SK-N-MC (cell line): ENCODE results near the gene S100A1.

Experiments used
- EZH2 ChIP-seq: fragments of 200-600 bp; sonication (generic); IDR thresholded peaks from one replicate; pipeline ENCODE4 v1.6.1; 2017; ENCODE audit warnings: antibody characterized with exemption
- POLR2AphosphoS5 ChIP-seq: IDR thresholded peaks from 2 replicates; pipeline ENCODE4 v1.6.1; 2012; ENCODE audit warnings: mild to moderate bottlenecking, low read depth, low read length, borderline replicate concordance

DNA sequence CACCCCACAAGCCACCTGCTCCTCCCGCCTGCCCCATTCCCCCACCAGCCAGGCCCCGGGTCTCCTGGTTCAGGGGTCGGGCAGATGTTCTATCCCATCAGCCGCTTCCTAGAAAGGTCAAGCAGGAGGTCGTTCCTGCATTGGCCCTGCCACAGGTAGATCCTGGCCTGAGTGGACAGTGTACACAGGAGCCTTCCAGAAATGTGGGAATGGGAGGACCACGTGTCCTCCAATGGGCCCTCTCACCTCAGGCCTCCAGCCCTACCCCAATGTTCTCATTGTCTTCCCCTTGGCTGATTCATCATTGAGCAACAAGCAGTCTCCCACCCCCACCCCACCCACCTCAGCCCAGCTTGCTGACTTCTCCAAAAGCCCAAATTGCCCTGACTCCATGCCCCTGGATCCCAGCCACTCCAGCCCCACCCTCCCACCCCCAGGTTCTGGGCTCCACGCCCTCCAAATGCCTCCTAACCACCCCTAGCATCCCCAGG lies 17.4 kb upstream of the S100A1 start:
- TF ChIP-seq EZH2 (no peak), POLR2AphosphoS5 (no peak)
